Heart left ventricle (tissue), 16 donors: ENCODE data around the gene BMPER. TPM values are rescaled to one million over a fixed set of nuclear protein-coding genes. Genes with fewer than 3 reads are reported as not detected.
A peak's percentile ranks its signal among the peaks of the same experiment; 100 is the strongest.

Source experiments
- ATAC-seq, 4 donors: fragments of 200-7000 bp; cut with Tn5 transposase; one replicate each; pipeline ENCODE4 v1.9.1; 2020 to 2022; ENCODE audit warnings: moderate library complexity in 4 of 4, mild to moderate bottlenecking in 3 of 4, moderate number of reproducible peaks in 1 of 4
- DNase-seq, 5 donors: peaks; one replicate each; pipeline ENCODE4 v3.0.0-alpha.2; 2020
- H3K27ac ChIP-seq, 12 donors: fragments of 200-600 bp; sonication (generic) in 4 of 12; one replicate each; pipeline versions ENCODE4 v1.5.0 to v1.8.0; 2016 to 2022; ENCODE audit warnings: mild to moderate bottlenecking in 2 of 12
- H3K27me3 ChIP-seq, 9 donors: fragments of 200-600 bp; sonication (generic) in 2 of 9; one replicate each; pipeline versions ENCODE4 v1.5.1 to v1.8.0; 2016 to 2022; ENCODE audit warnings: mild to moderate bottlenecking in 3 of 9
- H3K36me3 ChIP-seq, 9 donors: fragments of 200-600 bp; sonication (generic) in 2 of 9; one replicate each; pipeline versions ENCODE4 v1.5.0 to v1.8.0; 2018 to 2022; ENCODE audit warnings: mild to moderate bottlenecking in 2 of 9
- H3K4me1 ChIP-seq, 12 donors: fragments of 200-600 bp; sonication (generic) in 4 of 12; one replicate each; pipeline versions ENCODE4 v1.5.0 to v1.8.0; 2016 to 2022; ENCODE audit warnings: mild to moderate bottlenecking in 3 of 12
- H3K4me3 ChIP-seq, 12 donors: fragments of 200-600 bp; sonication (generic) in 4 of 12; one replicate each; pipeline versions ENCODE4 v1.5.0 to v1.8.0; 2017 to 2022; ENCODE audit warnings: mild to moderate bottlenecking in 9 of 12, moderate library complexity in 4 of 12
- H3K9me3 ChIP-seq, 12 donors: fragments of 200-600 bp; sonication (generic) in 4 of 12; one replicate each; pipeline versions ENCODE4 v1.5.0 to v1.8.0; 2016 to 2022; ENCODE audit warnings: mild to moderate bottlenecking in 1 of 12
- POLR2A ChIP-seq, 2 donors: fragments of 450-650 bp; IDR thresholded peaks; one replicate each; pipeline ENCODE4 v1.6.1; 2017; ENCODE audit warnings: antibody characterized with exemption in 2 of 2, mild to moderate bottlenecking in 2 of 2, moderate library complexity in 2 of 2
- WGBS, 4 donors: extraction: QIAGEN DNeasy Blood & Tissue Kit in 2 of 4; methylation state at CpG; one replicate each; pipeline versions ENCODE4 v1.1.5 to v1.1.7; 2013 to 2018; 5-methylcytosine and 5-hydroxymethylcytosine counted together
- intact Hi-C, 10 donors: fragments of 100-400 bp; cut with DNase I; formaldehyde crosslinking; loops; one replicate each; pipeline versions ENCODE4 v1.11.1 to v1.14.2; 2022
- polyA plus RNA-seq, 2 donors: library from polyadenylated mRNA; stranded (reverse); fragments of 200-250 nt; gene quantifications; one replicate each; pipeline ENCODE4 v1.2.3, GENCODE V29; 2013
- total RNA-seq, 9 donors: library from RNA; depleted of rRNA in 2 of 9; stranded (reverse); fragments of >200 nt in 2 of 9; fragmentation: NEBNext Ultra II Directional in 3 of 9; extraction: Animal tissue kit (Norgen Biotek cat#: 25700) in 3 of 9; gene quantifications; one replicate each; pipeline versions ENCODE4 v1.1.0 to v1.2.4, GENCODE V29; 2016 to 2023
- TF ChIP-seq, protein P1 (sequence below), 12 donors: fragments of 200-600 bp; sonication (generic) in 4 of 12; IDR thresholded peaks; one replicate each; pipeline versions ENCODE4 v1.5.0 to v1.8.0; 2018 to 2022; ENCODE audit warnings: antibody characterized with exemption in 12 of 12, mild to moderate bottlenecking in 5 of 12
- donor health status: ischemic (EF 13 %, LVEDD 7.1; RV severe dilation, severe dysfunction).
- donor health status: healthy with polysubstance abuse.
- donor health status: DM: no; HTN: yes; CAD: no.
- donor health status: DM: no; HTN: no; CAD: no.
- donor health status: ischemic (EF 25% LVEDD 6.9; RV normal size, moderate dysfunction).
- donor health status: ischemic (EF 25% LVEDD 5.7; RV mildly dilated, moderate dysfunction).
- donor health status: healthy.
- donor health status: DM: yes; HTN: yes; CAD: no.
- donor health status: ischemic (EF 35%, LVEDD 5.7; RV mildly dilated, moderate dysfunction).
- donor health status: nonischemic (EF 11% LVEDD 7.7; RV severe dilation, severe dysfunction).
- donor health status: DM: yes; HTN: yes; CAD: no.
- donor health status: PGD.
- donor health status: ischemic (EF 29% LVEDD 5.4; RV normal size, mild dysfunction).
- donor health status: nonischemic (EF 23%, LVEDD 6.1; RV moderate dilation, normal function).

BMPER gene
- total and polyA plus RNA-seq, 11 donors, result 0.05 to 4.2 (median 0.85) TPM

DNA sequence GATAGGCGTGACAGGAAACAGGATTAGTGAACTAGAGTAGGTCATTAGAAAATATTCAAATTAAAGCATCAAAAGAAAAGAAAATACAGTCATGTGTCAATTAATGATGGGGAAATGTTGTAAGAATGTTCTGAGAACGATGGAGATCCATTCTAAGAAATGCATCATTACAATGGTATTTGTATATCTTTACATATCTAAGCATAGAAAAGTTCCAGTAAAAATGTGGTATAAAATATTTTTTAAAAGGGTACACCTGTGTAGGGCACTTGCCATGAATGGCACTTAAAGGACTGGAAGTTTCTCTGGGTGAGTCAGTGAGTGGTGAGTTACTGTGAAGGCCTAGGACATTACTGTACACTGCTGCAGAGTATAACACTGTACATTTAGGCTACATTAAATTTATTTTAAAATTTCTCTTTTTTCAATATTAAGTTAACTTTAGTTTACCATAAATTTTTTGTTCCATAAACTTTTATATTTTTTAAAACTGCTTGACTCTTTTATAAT is 282.5 kb downstream of the BMPER start:
- no peak for DNase-seq
- no peaks in the 10 kb centered on the region for H3K27me3 ChIP-seq
- H3K9me3 ChIP-seq, result no peaks in the 10 kb centered on the region
- H3K36me3 ChIP-seq, result no peaks in the 10 kb centered on the region
- intact Hi-C loops, result no loop called here
- no peaks in the 10 kb centered on the region for H3K4me1 ChIP-seq
- no peak overlapping the region for H3K27ac ChIP-seq
- 85 to 90% (median 87%) methylated on average over 2 of the region's 2 CpGs for WGBS, 4 donors
- no peak overlapping the region for H3K4me3 ChIP-seq
- TF ChIP-seq POLR2A (IDR thresholded peaks at IDR 0.05), result no peak
- TF ChIP-seq, protein P1, sequence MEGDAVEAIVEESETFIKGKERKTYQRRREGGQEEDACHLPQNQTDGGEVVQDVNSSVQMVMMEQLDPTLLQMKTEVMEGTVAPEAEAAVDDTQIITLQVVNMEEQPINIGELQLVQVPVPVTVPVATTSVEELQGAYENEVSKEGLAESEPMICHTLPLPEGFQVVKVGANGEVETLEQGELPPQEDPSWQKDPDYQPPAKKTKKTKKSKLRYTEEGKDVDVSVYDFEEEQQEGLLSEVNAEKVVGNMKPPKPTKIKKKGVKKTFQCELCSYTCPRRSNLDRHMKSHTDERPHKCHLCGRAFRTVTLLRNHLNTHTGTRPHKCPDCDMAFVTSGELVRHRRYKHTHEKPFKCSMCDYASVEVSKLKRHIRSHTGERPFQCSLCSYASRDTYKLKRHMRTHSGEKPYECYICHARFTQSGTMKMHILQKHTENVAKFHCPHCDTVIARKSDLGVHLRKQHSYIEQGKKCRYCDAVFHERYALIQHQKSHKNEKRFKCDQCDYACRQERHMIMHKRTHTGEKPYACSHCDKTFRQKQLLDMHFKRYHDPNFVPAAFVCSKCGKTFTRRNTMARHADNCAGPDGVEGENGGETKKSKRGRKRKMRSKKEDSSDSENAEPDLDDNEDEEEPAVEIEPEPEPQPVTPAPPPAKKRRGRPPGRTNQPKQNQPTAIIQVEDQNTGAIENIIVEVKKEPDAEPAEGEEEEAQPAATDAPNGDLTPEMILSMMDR (IDR thresholded peaks at IDR 0.05), result no peak
- no peak for ATAC-seq

DNA sequence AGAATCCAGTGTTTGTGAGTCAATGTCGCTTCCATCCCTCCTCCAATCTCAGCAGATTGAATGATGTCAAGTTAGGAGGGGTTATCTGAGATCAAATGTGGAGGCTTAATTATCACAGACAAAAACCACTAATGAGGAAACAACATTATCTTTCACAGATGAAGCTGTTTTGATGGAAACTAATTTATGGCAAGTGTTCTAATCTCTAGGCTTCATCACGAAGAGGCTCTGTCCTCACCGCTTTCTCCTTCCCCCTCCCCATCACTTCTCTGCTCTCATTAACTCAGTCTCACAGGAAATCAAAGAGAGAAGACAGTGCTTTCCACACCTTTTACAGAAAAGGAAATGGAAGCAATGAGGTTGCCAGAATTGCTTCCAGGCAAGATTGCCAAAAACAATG is 283.7 kb downstream of the BMPER start:
- 73 to 81% (median 74%) methylated on average over 3 of the region's 3 CpGs for WGBS, 4 donors
- TF ChIP-seq POLR2A (IDR thresholded peaks at IDR 0.05), result no peak
- H3K27ac ChIP-seq, result no peak overlapping the region
- H3K36me3 ChIP-seq, result no peaks in the 10 kb centered on the region
- H3K4me1 ChIP-seq, result no peaks in the 10 kb centered on the region
- intact Hi-C loops, result no loop called here
- no peak for ATAC-seq
- H3K27me3 ChIP-seq, result no peaks in the 10 kb centered on the region
- no peak for DNase-seq
- no peak overlapping the region for H3K4me3 ChIP-seq
- H3K9me3 ChIP-seq, result no peaks in the 10 kb centered on the region

DNA sequence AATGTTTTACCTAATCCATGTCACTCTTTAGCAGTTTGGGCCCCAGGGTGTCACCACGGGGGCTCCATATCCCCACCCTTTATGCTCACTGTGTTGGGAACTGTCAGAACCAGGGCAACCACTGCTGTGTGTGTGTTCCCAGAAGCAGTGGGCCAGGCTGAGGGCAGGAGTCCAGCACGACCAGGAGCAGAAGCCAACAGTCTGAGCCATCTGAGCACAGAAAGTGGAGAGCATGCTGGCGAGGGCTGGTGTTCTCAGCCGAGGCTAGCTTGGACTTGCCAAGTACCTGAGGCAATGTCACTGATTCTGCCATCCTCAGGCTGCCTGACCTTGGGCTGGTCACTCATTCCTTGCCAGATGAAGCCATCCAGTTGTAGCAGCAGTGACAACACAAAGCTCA is 285.0 kb downstream of the BMPER start:
- Histone ChIP-seq H3K36me3 (no peaks in the 10 kb centered on the region), H3K27me3 (no peaks in the 10 kb centered on the region), H3K9me3 (no peaks in the 10 kb centered on the region), H3K4me1 (no peaks in the 10 kb centered on the region), H3K27ac (no peak overlapping the region), H3K4me3 (no peak overlapping the region)
- no peak for TF ChIP-seq POLR2A (IDR thresholded peaks at IDR 0.05)
- TF ChIP-seq, protein P1 (IDR thresholded peaks at IDR 0.05), result no peak
- intact Hi-C loops, result no loop called here
- peak; percentile 90 to 94 (median 91) for ATAC-seq
- peak; percentile 9 to 78 (median 52) for DNase-seq
- 62 to 89% (median 68%) methylated on average over 1 to 4 of the region's 4 CpGs for WGBS, 4 donors

DNA sequence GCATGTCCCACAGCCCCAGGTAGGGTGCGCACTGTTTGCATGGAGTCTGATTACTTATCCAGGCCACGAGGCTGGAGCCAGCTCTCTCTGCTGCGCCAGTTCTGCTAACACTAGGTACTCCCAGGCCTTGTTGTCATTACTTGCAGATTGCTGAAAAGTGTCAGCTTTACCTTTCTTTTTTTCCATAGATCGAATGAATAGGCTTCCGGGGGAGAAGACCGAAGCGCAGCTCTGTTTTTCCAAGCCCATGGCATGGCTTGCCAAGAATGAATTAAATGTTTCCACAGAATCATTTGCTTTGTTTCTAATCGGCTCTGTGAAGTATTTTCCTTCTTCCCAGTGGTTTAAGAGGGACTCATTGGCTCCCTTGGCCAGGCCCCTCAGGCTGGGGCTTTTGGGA is 285.8 kb downstream of the BMPER start:
- intact Hi-C loops, result no loop called here
- H3K4me3 ChIP-seq, result no peak overlapping the region
- ATAC-seq (no peak), DNase-seq (no peak)
- no peak for TF ChIP-seq POLR2A (IDR thresholded peaks at IDR 0.05)
- TF ChIP-seq, protein P1 (IDR thresholded peaks at IDR 0.05), result no peak
- no peaks in the 10 kb centered on the region for H3K9me3 ChIP-seq
- no peak overlapping the region for H3K27ac ChIP-seq
- no peaks in the 10 kb centered on the region for H3K36me3 ChIP-seq
- no peaks in the 10 kb centered on the region for H3K4me1 ChIP-seq
- H3K27me3 ChIP-seq, result no peaks in the 10 kb centered on the region
- 81 to 91% (median 86%) methylated on average over 8 of the region's 8 CpGs for WGBS, 4 donors
